H1 (cell line): ENCODE results near the gene PATJ. TPM values are rescaled to one million over a fixed set of nuclear protein-coding genes. Genes with fewer than 3 reads are reported as not detected.

ENCODE experiments used
- CTCF ChIA-PET: fragments of 300-600 bp; sonication (Branson Sonifier 250); formaldehyde crosslinking; loops from one replicate; lab custom pipeline; 2021; ENCODE audit not compliant: partially characterized antibody; lab: Charles Lee
- POLR2A ChIA-PET: fragments of 300-600 bp; sonication (Branson Sonifier 250); formaldehyde crosslinking; loops from one replicate; lab custom pipeline; 2021; ENCODE audit warnings: inconsistent platforms; ENCODE audit not compliant: partially characterized antibody; lab: Charles Lee
- DNase-seq, 2 experiments: peaks; one replicate each; pipeline versions ENCODE4 v3.0.0 to v3.0.0-alpha.2; 2010 to 2022; ENCODE audit warnings: low spot score in 2 of 2, low read depth in 1 of 2, mixed read lengths in 1 of 2
- FAIRE-seq: peaks from 2 replicates; lab custom pipeline; 2011; peaks lifted over from hg19 to GRCh38; lab: Jason Lieb, UNC
- H2AFZ ChIP-seq: 2 replicates; pipeline ENCODE4 v1.8.1; 2012; ENCODE audit warnings: low read length, inconsistent platforms
- H2AK5ac ChIP-seq: 2 replicates; pipeline ENCODE4 v1.6.1; 2013; ENCODE audit warnings: low read depth, low read length
- H2BK120ac ChIP-seq: replicated peaks from 2 replicates; pipeline ENCODE3; 2013; ENCODE audit warnings: low read depth, low read length, inconsistent platforms
- H2BK12ac ChIP-seq: 2 replicates; pipeline ENCODE4 v1.6.1; 2013; ENCODE audit warnings: low read depth, low read length
- H2BK15ac ChIP-seq: 2 replicates; pipeline ENCODE4 v1.6.1; 2013; ENCODE audit warnings: low read length
- H2BK20ac ChIP-seq: 2 replicates; pipeline ENCODE4 v1.6.1; 2013; ENCODE audit warnings: low read length
- H2BK5ac ChIP-seq: 2 replicates; pipeline ENCODE4 v1.6.1; 2013; ENCODE audit warnings: low read depth, low read length
- H3K14ac ChIP-seq: 2 replicates; pipeline ENCODE4 v1.6.1; 2013; ENCODE audit warnings: inconsistent platforms; ENCODE audit not compliant: insufficient read length
- H3K18ac ChIP-seq: 2 replicates; pipeline ENCODE4 v1.6.1; 2013; ENCODE audit warnings: low read length; ENCODE audit errors: extremely low read depth
- H3K23ac ChIP-seq: 2 replicates; pipeline ENCODE4 v1.6.1; 2013; ENCODE audit warnings: inconsistent platforms; ENCODE audit not compliant: insufficient read length
- H3K23me2 ChIP-seq: 2 replicates; pipeline ENCODE4 v1.6.1; 2013; ENCODE audit warnings: low read depth, low read length
- H3K27ac ChIP-seq: 2 replicates; pipeline ENCODE4 v1.6.1; 2011; ENCODE audit warnings: low read depth, low read length, inconsistent platforms
- H3K27me3 ChIP-seq, 4 experiments: replicated peaks in 1 of 4; 1 replicate in 1 of 4; 2 replicates in 3 of 4; pipeline versions ENCODE4 v1.6.1 to v1.8.1; 2011 to 2013; ENCODE audit warnings: low read length in 3 of 4, mild to moderate bottlenecking in 3 of 4, inconsistent platforms in 2 of 4, mixed read lengths in 2 of 4, moderate library complexity in 1 of 4; ENCODE audit not compliant: control insufficient read depth in 3 of 4, insufficient read depth in 3 of 4; ENCODE audit errors: extremely low read depth in 1 of 4
- H3K36me3 ChIP-seq, 4 experiments: 2 replicates each; pipeline versions ENCODE4 v1.6.1 to v1.8.1; 2011 to 2013; ENCODE audit warnings: mild to moderate bottlenecking in 4 of 4, low read length in 3 of 4, moderate library complexity in 2 of 4, control low read depth in 1 of 4, inconsistent platforms in 1 of 4; ENCODE audit not compliant: insufficient read depth in 4 of 4, control insufficient read depth in 2 of 4
- H3K4ac ChIP-seq: replicated peaks from 2 replicates; pipeline ENCODE3; 2013; ENCODE audit warnings: low read length, low read depth, mixed read lengths, inconsistent platforms; ENCODE audit not compliant: insufficient read length
- H3K4me1 ChIP-seq, 4 experiments: replicated peaks in 1 of 4; 1 replicate in 1 of 4; 2 replicates in 3 of 4; pipeline versions ENCODE4 v1.6.1 to v1.8.1; 2011 to 2013; ENCODE audit warnings: low read length in 3 of 4, inconsistent platforms in 2 of 4, mixed read lengths in 1 of 4; ENCODE audit not compliant: insufficient read depth in 4 of 4, control insufficient read depth in 3 of 4
- H3K4me2 ChIP-seq, 2 experiments: 2 replicates each; pipeline versions ENCODE4 v1.6.1 to v1.8.1; 2011 to 2013; ENCODE audit warnings: low read depth in 2 of 2, low read length in 2 of 2, control low read depth in 1 of 2, inconsistent platforms in 1 of 2, mild to moderate bottlenecking in 1 of 2; ENCODE audit not compliant: insufficient read depth in 1 of 2
- H3K4me3 ChIP-seq, 4 experiments: fragments of 200-600, 300-600 bp in 1 of 4; sonication (generic), shearing (Covaris generic), sonication (Bioruptor Twin) in 1 of 4; 2 replicates each; pipeline versions ENCODE4 v1.5.1 to v1.8.1; 2011 to 2016; ENCODE audit warnings: low read length in 4 of 4, low read depth in 3 of 4, control low read depth in 2 of 4, inconsistent platforms in 2 of 4, mild to moderate bottlenecking in 2 of 4, mixed read lengths in 1 of 4, moderate library complexity in 1 of 4; ENCODE audit not compliant: insufficient read depth in 2 of 4; ENCODE audit errors: extremely low read depth in 1 of 4
- H3K56ac ChIP-seq: replicated peaks from 2 replicates; pipeline ENCODE3; 2013; ENCODE audit warnings: low read depth, mild to moderate bottlenecking, mixed read lengths, low read length, inconsistent platforms; ENCODE audit not compliant: insufficient read length
- H3K79me1 ChIP-seq: 2 replicates; pipeline ENCODE4 v1.6.1; 2013; ENCODE audit warnings: low read depth, low read length, control low read depth
- H3K79me2 ChIP-seq, 2 experiments: 2 replicates each; pipeline versions ENCODE4 v1.6.1 to v1.8.1; 2012 to 2013; ENCODE audit warnings: low read length in 2 of 2, mild to moderate bottlenecking in 2 of 2, inconsistent platforms in 1 of 2; ENCODE audit not compliant: insufficient read depth in 2 of 2, control insufficient read depth in 1 of 2
- H3K9ac ChIP-seq, 4 experiments: replicated peaks in 1 of 4; 1 replicate in 1 of 4; 2 replicates in 3 of 4; pipeline versions ENCODE4 v1.6.1 to v1.8.1; 2011 to 2013; ENCODE audit warnings: low read depth in 3 of 4, low read length in 3 of 4, control low read depth in 2 of 4, mild to moderate bottlenecking in 2 of 4, moderate library complexity in 2 of 4, inconsistent platforms in 1 of 4; ENCODE audit errors: extremely low read depth in 1 of 4
- H3K9me3 ChIP-seq, 2 experiments: 2 replicates each; pipeline versions ENCODE4 v1.6.1 to v1.8.1; 2012 to 2013; ENCODE audit warnings: mild to moderate bottlenecking in 2 of 2, moderate library complexity in 2 of 2, control low read depth in 1 of 2, inconsistent platforms in 1 of 2, low read depth in 1 of 2, low read length in 1 of 2, mixed read lengths in 1 of 2; ENCODE audit not compliant: insufficient read depth in 2 of 2
- H4K20me1 ChIP-seq, 2 experiments: replicated peaks in 1 of 2; 2 replicates each; pipeline versions ENCODE3 to v1.8.1; 2011 to 2013; ENCODE audit warnings: inconsistent platforms in 2 of 2, low read length in 2 of 2, mild to moderate bottlenecking in 1 of 2; ENCODE audit not compliant: insufficient read depth in 2 of 2, control insufficient read depth in 1 of 2
- H4K5ac ChIP-seq: 2 replicates; pipeline ENCODE4 v1.6.1; 2013; ENCODE audit warnings: low read length, low read depth, mixed read lengths, inconsistent platforms; ENCODE audit not compliant: insufficient read length
- H4K8ac ChIP-seq: 2 replicates; pipeline ENCODE4 v1.8.0; 2013; ENCODE audit warnings: mild to moderate bottlenecking, moderate library complexity, low read length, inconsistent platforms; ENCODE audit not compliant: insufficient read depth; ENCODE audit errors: extremely low read depth
- H4K91ac ChIP-seq: replicated peaks from 2 replicates; pipeline ENCODE3; 2013; ENCODE audit warnings: low read length, mixed read lengths, inconsistent platforms; ENCODE audit not compliant: insufficient read length
- ATF2 ChIP-seq: IDR thresholded peaks from 2 replicates; pipeline ENCODE4 v1.6.1; 2012; ENCODE audit warnings: low read length, inconsistent platforms
- CEBPB ChIP-seq: IDR thresholded peaks from 2 replicates; pipeline ENCODE4 v1.6.1; 2012; ENCODE audit warnings: low read depth, low read length
- EP300 ChIP-seq, 2 experiments: IDR thresholded peaks; 1 replicate in 1 of 2; 2 replicates in 1 of 2; pipeline ENCODE4 v1.6.1; 2011 to 2012; ENCODE audit warnings: low read depth in 2 of 2, low read length in 2 of 2, mild to moderate bottlenecking in 2 of 2, borderline replicate concordance in 1 of 2, inconsistent platforms in 1 of 2, moderate library complexity in 1 of 2
- FOSL1 ChIP-seq: IDR thresholded peaks from 2 replicates; pipeline ENCODE4 v1.6.1; 2011; ENCODE audit warnings: mild to moderate bottlenecking, low read depth, low read length, moderate library complexity; ENCODE audit not compliant: insufficient read depth
- GTF2F1 ChIP-seq: IDR thresholded peaks from 2 replicates; pipeline ENCODE4 v1.6.1; 2012; ENCODE audit warnings: low read depth, low read length, improper control_type of control experiment, borderline replicate concordance
- JUN ChIP-seq: IDR thresholded peaks from 2 replicates; pipeline ENCODE4 v1.6.1; 2011; ENCODE audit warnings: low read depth, mild to moderate bottlenecking, improper control_type of control experiment, low read length
- NANOG ChIP-seq: IDR thresholded peaks from 2 replicates; pipeline ENCODE4 v1.6.1; 2011; ENCODE audit warnings: low read length, low read depth, mild to moderate bottlenecking, inconsistent platforms; ENCODE audit not compliant: insufficient read depth, poor library complexity, severe bottlenecking
- RNF2 ChIP-seq: fragments of 200-900, 300-1000 bp; sonication (generic); IDR thresholded peaks from 2 replicates; pipeline ENCODE4 v1.7.1; 2016; ENCODE audit warnings: borderline replicate concordance, low read depth, mild to moderate bottlenecking, antibody characterized with exemption, low read length; ENCODE audit not compliant: poor library complexity, severe bottlenecking; ENCODE audit errors: missing control alignments
- TAF1 ChIP-seq: IDR thresholded peaks from 2 replicates; pipeline ENCODE4 v1.6.1; 2011; ENCODE audit warnings: mild to moderate bottlenecking, low read depth, low read length
- WGBS, 2 experiments: shearing (Covaris generic) in 1 of 2; methylation state at CpG; one replicate each; pipeline versions ENCODE4 v1.1.6 to v1.1.7; 2013 to 2015; ENCODE audit warnings: low lambda C conversion rate in 2 of 2, mixed read lengths in 2 of 2, inconsistent platforms in 1 of 2, low coverage in 1 of 2, missing lambda C conversion rate in 1 of 2; ENCODE audit not compliant: insufficient replicate concordance in 2 of 2, insufficient coverage in 1 of 2, insufficient read length in 1 of 2; ENCODE audit errors: extremely low coverage in 1 of 2, missing lambda C conversion rate in 1 of 2; 5-methylcytosine and 5-hydroxymethylcytosine counted together
- polyA plus RNA-seq, 7 experiments: library from polyadenylated mRNA; depleted of rRNA in 3 of 7; stranded (reverse) in 5 of 7; unstranded in 2 of 7; fragments of >200 nt in 5 of 7; fragments of 200-250 nt in 2 of 7; gene quantifications; 1 replicate in 5 of 7; 2 replicates in 1 of 7; 4 replicates in 1 of 7; pipeline versions ENCODE4 v1.2.1 to v1.2.3, GENCODE V29; 2011 to 2013; ENCODE audit warnings: missing spikeins in 2 of 7, mixed read lengths in 2 of 7
- total RNA-seq: library from RNA; stranded (reverse); fragmentation: NEBNext Ultra II Directional; extraction: Animal tissue kit (Norgen Biotek cat#: 25700); gene quantifications from 2 replicates; pipeline ENCODE4 v1.2.1, GENCODE V29; 2021

PATJ gene
- total and polyA plus RNA-seq, 2 of the 8 experiments (the other 6 are each of a cell fraction or from before 2014, with no cell fraction given) = 8.2 to 55.6 TPM

- Histone ChIP-seq H4K20me1 (no peaks in the 10 kb centered on the region), H2AK5ac (no peak overlapping the region), H2BK5ac (no peak overlapping the region), H4K8ac (no peak overlapping the region)
- FAIRE-seq = no peak
- TF ChIP-seq TAF1 (no peak), CEBPB (no peak), EP300 (IDR thresholded peaks at IDR 0.05; ENCODE audit: borderline replicate concordance in 1 of 2, low read depth in 2 of 2, low read length in 2 of 2) (no peak), ATF2 (no peak), JUN (no peak), FOSL1 (no peak), RNF2 (no peak), NANOG (no peak), GTF2F1 (no peak)
- TF ChIP-seq, all 59 proteins: peak for 0
- Histone ChIP-seq H2BK12ac (no peak overlapping the region), H3K14ac (no peak overlapping the region), H4K91ac (no peak overlapping the region), H3K4me1 (no peaks in the 10 kb centered on the region), H3K9me3 (no peaks in the 10 kb centered on the region), H3K79me1 (no peaks in the 10 kb centered on the region), H3K79me2 (no peaks in the 10 kb centered on the region), H4K5ac (no peak overlapping the region), H3K27me3 (no peaks in the 10 kb centered on the region), H3K9ac (no peak overlapping the region), H3K36me3 (peaks cover 0 to 2% (median 0%) of the 10 kb centered on the region in 4 experiments; a peak in 1 of 8 replicates), H3K18ac (no peak overlapping the region), H2AFZ (no peak overlapping the region), H3K4me3 (no peak overlapping the region), H3K56ac (no peak overlapping the region), H3K27ac (no peak overlapping the region), H3K4me2 (no peak overlapping the region), H2BK120ac (no peak overlapping the region), H3K23ac (no peak overlapping the region), H2BK15ac (no peak overlapping the region), H3K23me2 (no peaks in the 10 kb centered on the region), H3K4ac (no peak overlapping the region), H2BK20ac (no peak overlapping the region)
- 93% methylated on average over 2 of the region's 2 CpGs; no CpG with 5 or more reads in 1 of the 2 experiments for WGBS, 2 experiments
- CTCF ChIA-PET = interaction anchor here (0.6 to 3.3 kb wide), 5 partner anchors 12 to 146 kb away, joined by 3 to 12 read pairs (median 4); no protein-coding TSS in a partner anchor
- no peak for DNase-seq
- POLR2A ChIA-PET = interaction anchor here (0.6 to 0.8 kb wide), 2 partner anchors 42 to 995 kb away, joined by 3 to 5 read pairs; no protein-coding TSS in a partner anchor
These were observed 347.3 kb downstream of the PATJ start for GRCh38 chr1:62089570-62089969.
